Colon (tissue), 2 donors: Measurements from ENCODE around the gene CCNO.

ENCODE experiments used
- FAIRE-seq: peaks from 2 replicates; lab custom pipeline; 2012; peaks lifted over from hg19 to GRCh38; lab: Jason Lieb, UNC
- donor health status: control.
- donor health status: control.

Gene CCNO

DNA sequence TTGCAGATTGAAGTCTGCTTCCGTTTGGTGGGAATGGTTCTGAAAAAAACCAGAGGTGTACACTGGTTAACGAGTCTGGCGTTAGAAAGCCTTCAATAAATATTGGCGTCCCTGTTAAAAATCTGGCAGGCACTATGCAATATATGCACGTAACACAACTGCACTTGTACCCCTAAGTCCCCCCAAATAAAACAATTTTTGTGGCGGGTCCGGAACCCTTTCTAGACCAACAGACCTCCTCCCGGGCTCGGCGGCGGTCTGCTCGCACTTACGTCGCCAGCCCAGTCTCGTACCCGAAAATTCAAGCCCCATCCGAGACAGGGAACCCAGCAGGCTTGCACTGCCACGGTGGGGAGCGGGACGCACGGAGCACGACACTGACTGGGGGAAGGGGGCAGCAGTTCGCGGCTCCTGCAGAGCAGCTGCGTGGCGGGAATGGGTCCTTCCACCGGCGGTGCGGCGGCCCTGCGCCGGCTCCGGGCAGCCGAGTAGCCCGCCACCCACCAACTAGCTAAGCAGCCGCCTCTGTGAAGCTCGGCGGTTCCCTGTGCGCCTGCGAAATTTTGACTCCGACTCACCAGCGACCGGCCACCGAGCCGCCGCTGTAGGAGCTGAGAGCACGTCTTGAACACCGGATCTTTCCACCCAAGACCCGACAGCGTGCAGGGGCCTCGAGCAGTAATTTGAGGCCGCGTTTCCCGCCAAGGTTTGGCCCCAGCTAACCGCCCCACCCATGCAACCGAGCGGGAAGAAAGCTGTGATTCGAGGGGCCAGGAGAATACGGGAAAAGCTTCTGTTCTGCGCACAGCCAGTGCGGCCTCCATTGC, 10.2 kb downstream of the CCNO start:
- no peak for FAIRE-seq

DNA sequence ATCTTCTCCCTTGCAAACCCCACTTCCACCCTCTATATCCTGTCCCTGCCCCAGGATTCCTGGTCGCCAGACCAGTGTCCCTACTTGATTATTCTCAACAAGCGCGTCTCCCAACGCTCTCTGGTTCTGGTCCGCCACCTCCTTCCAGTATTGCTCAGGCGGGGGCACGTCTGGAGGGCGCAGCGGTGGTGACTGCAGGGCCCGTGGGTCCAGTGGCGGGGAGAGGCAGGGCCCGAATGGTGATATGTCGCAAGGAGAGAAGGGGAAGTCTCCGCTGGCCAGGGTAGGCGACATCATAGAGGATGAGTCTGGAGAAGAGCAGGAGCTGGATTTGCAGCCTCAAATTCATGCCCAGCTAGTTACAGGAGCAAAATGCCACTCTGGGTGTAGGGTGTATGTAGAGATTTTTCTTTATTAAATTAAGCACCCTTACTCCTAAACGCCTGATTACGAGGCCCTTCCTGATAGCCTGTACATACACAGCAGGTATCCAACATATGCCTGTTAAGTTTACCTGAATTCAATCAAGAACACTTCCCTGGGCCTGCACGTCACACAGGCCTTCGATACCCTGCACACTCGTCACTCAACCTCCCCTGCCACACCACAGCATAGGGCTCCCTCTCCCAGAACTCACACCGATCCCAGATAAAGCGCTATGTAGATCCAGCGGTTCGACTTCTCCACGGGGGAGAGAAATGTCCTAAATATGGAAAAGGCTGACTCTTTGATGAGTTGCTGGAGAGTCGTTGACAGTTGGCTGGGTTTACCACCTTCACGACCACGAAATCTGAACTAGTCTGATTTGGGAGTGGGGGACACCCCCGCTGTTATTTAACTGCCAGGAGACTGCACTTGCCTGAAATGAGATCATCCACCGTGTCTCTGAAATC, 11.1 kb downstream of the CCNO start:
- FAIRE-seq: no peak

DNA sequence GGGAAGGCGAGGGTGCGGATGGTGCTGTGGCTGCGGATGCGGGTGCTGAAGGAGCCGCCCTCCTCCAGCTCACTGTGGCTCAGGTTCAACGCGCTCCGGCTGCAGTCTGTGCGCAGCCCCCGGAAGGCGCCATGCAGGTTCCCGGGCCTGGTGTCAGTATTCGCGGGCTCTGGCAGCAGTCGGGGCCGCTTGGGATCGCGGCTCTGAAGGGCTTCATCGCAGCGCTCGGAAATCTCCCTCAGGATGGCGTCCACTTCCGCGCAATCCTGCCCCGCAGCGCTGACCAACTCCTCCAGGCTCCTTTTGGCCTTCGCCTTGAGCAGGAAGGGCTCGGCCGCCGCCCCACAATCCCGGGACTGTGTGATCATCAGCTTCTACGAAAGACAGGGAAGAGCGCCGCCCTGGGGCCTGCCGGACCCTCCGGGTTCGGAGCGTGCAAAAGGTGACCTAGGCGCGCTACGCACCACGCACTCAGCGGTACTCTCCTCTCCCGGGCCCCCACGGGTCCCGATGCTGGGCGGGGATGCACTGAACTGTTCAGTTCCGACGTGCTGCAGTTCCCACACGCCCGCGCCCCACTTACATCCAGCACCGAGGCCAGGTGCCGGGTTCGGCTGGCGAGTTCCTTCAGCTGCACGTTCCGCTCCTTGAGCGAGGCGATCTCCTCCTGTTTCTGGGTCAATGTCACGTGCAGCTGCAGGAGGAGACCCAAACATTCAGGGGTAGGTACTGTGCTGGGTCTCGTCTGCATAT, 12.8 kb downstream of the CCNO start:
- FAIRE-seq: no peak

DNA sequence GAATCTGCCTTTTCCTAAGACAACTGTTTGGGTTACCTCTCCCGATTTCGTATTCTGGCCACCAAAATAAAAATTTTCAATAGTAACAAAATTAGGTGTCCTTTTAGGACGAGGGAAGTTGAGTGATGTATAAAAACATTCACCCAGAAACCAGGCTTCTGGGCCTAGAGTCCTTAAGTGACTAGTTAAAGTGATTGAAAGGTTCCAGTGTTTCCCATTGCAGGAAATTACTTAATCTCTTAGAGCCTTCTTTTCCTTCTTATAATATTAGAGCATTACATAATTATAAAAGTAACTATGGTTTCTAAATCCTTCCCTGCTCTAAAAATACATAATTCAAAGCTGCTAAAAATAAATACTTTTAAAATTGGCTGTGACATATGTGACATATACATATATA, 13.6 kb downstream of the CCNO start:
- FAIRE-seq: no peak

DNA sequence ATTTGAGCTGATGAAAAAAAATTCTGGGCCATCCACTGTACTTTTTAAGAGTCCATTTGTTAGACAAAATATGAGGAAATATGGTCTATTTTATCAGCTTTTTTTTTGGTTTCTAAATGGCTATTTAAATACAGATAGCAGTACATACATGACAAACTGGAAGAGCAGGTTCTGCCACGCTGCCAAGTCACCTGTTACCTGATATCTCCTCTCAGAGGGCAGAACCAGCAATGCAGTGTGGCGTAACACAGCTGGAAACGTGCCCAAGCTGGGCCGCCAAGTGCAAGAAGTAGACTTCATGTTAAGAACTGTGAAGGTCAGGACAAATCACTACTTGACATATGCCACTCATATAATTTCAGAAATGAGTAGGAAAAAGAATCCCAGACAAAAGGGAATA, 14.4 kb downstream of the CCNO start:
- FAIRE-seq: no peak

DNA sequence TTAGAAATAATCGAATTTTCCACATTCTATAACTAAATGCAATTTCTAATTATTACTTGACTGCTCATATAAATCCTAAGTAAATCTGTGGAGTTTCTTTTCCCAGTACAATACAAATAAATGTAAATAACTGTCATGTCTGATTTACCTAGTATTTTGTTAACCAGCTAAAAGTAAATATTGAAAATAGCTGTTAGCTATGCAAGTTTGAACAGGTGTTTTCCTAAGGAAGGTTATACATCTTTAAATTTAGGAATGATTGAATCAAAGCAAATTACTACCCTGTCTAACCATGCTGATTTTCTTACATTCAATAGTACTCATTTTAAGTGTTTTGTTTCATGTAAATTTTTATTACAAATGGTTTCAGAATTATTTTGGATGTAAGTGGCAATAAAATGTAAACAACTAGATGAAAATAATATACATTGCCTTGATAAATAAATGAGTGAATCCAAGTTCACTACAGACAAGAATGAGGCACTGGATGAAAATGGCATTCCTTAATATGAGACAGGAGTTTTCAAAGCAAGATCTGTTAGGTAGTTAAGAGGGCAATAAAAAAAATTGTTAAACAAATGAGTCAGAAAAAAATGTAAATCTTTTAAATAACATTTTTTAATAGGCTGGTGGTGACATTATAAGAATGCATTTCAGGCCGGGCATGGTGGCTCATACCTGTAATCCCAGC, 22.1 kb downstream of the CCNO start:
- no peak for FAIRE-seq

DNA sequence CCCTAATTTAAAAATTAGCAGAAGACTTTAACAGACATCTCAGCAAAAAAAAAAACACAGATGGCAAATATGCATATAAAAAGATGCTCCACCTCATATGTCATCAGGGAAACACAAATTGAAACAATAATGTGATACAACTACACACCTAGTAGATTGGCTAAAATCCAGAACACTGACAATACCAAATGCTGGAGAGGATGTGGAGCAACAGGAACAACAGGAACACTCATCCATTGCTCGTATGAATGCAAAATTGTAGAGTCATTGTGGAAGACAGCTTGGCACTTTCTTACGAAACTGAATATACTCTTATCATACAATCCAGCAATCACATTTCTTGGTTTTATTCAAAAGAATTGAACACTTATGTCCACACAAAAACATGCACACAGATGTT, 28.4 kb downstream of the CCNO start:
- FAIRE-seq: no peak

DNA sequence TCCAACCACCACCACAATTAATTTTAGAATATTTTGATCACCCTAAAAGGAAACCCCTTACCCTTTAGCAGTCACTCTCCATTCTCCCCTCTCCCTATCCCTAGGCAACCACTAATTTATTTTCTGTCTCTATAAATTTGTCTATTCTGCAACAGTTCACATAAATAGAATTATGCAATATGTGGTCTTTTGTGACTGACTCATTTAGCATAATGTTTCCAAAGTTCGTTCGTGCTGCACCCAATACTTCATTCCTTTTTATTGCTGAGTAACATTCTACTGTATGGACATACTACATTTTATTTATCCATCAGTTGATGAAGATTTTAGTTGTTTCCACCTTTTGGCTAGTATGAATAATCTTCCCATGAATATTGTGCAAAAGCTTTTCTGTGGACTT, 42.2 kb downstream of the CCNO start:
- FAIRE-seq: no peak

DNA sequence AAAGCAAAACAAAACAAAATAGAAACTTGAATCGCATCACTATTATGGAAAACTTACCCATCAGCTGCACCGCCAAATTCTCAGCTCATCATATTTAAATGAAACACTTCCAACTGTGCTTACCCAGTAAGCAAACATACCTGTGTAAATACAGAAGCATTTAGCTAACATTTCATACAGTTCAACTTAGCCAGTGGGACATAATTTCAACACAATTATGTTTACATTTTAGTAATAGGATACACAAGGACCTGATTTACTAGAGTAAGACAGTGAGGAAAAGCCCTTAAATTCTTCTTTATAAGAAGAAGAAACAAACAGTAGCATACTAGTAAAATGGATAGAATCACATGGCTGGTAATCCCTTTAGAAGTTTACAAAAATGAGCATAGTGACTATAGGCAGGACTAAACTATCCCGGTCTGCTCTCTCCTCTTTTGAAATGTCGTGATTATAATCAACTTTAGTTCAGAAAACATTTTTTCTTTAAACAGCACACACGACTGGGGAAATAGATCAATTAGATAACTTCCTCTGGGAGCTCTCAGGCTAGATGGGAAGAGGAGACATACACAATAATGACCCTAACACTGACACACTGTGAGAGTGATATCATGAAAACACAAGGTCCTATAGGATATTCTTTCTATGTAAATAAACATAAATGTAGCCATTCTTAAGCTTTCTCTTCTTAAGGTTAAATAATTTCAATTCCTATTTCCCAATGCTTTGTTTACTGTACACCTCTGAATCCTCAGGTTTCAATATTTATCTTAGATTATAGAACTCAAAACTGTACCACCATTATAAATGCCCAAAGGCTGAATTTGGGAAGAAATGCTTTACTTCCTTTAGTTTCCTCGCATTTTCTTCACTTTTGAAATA, 44.5 kb downstream of the CCNO start:
- no peak for FAIRE-seq

DNA sequence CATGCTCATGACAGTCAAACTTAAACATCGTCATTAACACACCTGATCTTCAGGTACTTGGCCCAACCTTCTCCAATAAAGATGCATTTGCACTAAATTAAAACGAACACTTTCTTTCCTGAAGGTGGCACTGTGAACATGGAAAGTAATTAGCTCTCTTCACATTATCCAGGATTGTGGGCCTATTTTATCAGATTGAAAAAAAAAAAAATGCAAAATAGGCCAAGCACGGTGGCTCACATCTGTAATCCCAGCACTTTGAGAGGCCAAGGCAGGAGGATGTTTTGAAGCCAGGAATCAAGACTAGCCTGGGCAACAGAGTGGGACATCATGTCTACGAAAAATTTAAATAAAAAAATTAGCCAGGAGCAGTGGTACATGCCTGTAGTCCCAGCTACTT, 46.0 kb downstream of the CCNO start:
- FAIRE-seq: no peak
